ENCODE data around the gene SLC32A1.

GRCh38 chr20:38697306-38697705 lies 27.0 kb upstream of the SLC32A1 start:
- TF ChIP-seq CTCF (IDR thresholded peaks at IDR 0.05; ENCODE audit: extremely low read depth in 1 of 2, insufficient read depth in 1 of 2, low read depth in 1 of 2, low read length in 2 of 2) (no peak), POLR2A (IDR thresholded peaks at IDR 0.05; ENCODE audit: low read depth, low read length) (no peak), EZH2 (IDR thresholded peaks at IDR 0.05; ENCODE audit: borderline replicate concordance, low read depth, low read length, severe bottlenecking) (no peak), POLR2AphosphoS5 (IDR thresholded peaks at IDR 0.05; ENCODE audit: insufficient read depth, low read depth, low read length) (no peak)

Measured in endothelial cell of umbilical vein (primary cell).